ENCODE measurements around the gene FBH1.

FBH1 gene

DNA sequence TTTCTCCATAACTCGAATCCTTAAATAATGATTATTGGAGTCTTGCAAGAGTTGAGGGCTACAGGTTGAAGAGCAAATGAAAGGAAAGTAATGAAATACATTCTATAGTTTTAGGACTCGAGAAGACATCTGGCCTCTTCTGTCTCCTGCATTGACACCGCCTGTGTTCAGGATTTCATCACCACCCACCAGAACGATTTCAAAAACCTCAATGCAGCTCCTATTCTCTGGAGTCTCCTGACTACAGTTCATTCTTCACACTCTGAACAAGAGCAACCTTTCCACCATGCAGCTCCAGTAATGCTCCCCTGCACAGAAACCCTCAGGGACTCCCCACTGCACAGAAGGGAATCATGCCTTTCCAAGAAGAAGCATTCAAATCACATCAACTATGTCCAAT lies 81.8 kb downstream of the FBH1 start:
- no peak for TF ChIP-seq CTCF (IDR thresholded peaks at IDR 0.05; ENCODE audit: insufficient read depth, low read length, missing control alignments)
- ChIA-PET CTCF (interaction anchor here (1.3 kb wide), 1 partner anchor 443 kb away, joined by 3 read pairs; no protein-coding TSS in a partner anchor), POLR2A (no interaction called here)
- DNase-seq (ENCODE audit: low read depth, low spot score) = no peak
- no peak overlapping the region for H3K4me3 ChIP-seq (ENCODE audit: low read depth, low read length)

- POLR2A ChIA-PET = no interaction called here
- CTCF ChIA-PET = interaction anchor here (0.8 kb wide), 1 partner anchor 311 kb away, joined by 3 read pairs; no protein-coding TSS in a partner anchor
- no peak for DNase-seq (ENCODE audit: low read depth, low spot score)
- TF ChIP-seq CTCF (IDR thresholded peaks at IDR 0.05; ENCODE audit: insufficient read depth, low read length, missing control alignments) = no peak
- H3K4me3 ChIP-seq (ENCODE audit: low read depth, low read length) = no peak overlapping the region
Observed at GRCh38 chr10:5973069-5973468, 83.0 kb downstream of the FBH1 start.

- POLR2A ChIA-PET = interaction anchor here (0.6 kb wide), 2 partner anchors 20 to 35 kb away, joined by 3 read pairs; no protein-coding TSS in a partner anchor
- CTCF ChIA-PET = interaction anchor here (0.9 to 1.9 kb wide), 5 partner anchors 22 to 111 kb away, joined by 3 to 13 read pairs (median 4); no protein-coding TSS in a partner anchor
- no peak for DNase-seq (ENCODE audit: low read depth, low spot score)
Observed at GRCh38 chr10:5975641-5976473, 85.8 kb downstream of the FBH1 start.

GRCh38 chr10:5976512-5977470 lies 86.7 kb downstream of the FBH1 start:
- CTCF ChIA-PET = interaction anchor here (0.9 to 1.9 kb wide), 5 partner anchors 15 to 110 kb away, joined by 3 to 13 read pairs (median 4); no protein-coding TSS in a partner anchor
- TF ChIP-seq CTCF (IDR thresholded peaks at IDR 0.05; ENCODE audit: insufficient read depth, low read length, missing control alignments) = no peak
- POLR2A ChIA-PET = interaction anchor here (0.5 to 0.6 kb wide), 3 partner anchors 19 to 66 kb away, joined by 3 read pairs; no protein-coding TSS in a partner anchor
- DNase-seq (ENCODE audit: low read depth, low spot score) = no peak
- H3K4me3 ChIP-seq (ENCODE audit: low read depth, low read length) = peak overlapping the region; percentile 72

More at GRCh38 chr10:5975641-5976473, 85.8 kb downstream of the FBH1 start:
- no peak for TF ChIP-seq CTCF (IDR thresholded peaks at IDR 0.05; ENCODE audit: insufficient read depth, low read length, missing control alignments)
- H3K4me3 ChIP-seq (ENCODE audit: low read depth, low read length) = peak overlapping the region; percentile 72

- CTCF ChIA-PET = interaction anchor here (1.1 to 1.9 kb wide), 3 partner anchors 16 to 36 kb away, joined by 4 to 13 read pairs (median 4); no protein-coding TSS in a partner anchor
- H3K4me3 ChIP-seq (ENCODE audit: low read depth, low read length) = peak within 1 kb of the TSS; percentile 72
- POLR2A ChIA-PET = no interaction called here
Observed at GRCh38 chr10:5977471-5978229, 87.6 kb downstream of the FBH1 start, which contains the start of gene IL15RA. TSS of gene IL15RA (minus strand) at chr10:5977543. CDS start at chr10:5977492, 51 bp downstream.

More at GRCh38 chr10:5977471-5978229, 87.6 kb downstream of the FBH1 start, which contains the start of gene IL15RA:
- DNase-seq (ENCODE audit: low read depth, low spot score) = no peak
- TF ChIP-seq CTCF (IDR thresholded peaks at IDR 0.05; ENCODE audit: insufficient read depth, low read length, missing control alignments) = no peak
